ENCODE results near the gene ZNF333. TPM values are rescaled to one million over a fixed set of nuclear protein-coding genes. Genes with fewer than 3 reads are reported as not detected.
A peak's percentile ranks its signal among the peaks of the same experiment; 100 is the strongest.

Gene ZNF333
- total RNA-seq: 10 to 100 TPM; 15.5 to 17.6 TPM
- polyA plus RNA-seq (2013, experiment 1 of 2): 15.8 TPM
- polyA plus RNA-seq (2013, experiment 2 of 2): 19.1 TPM
- total RNA-seq: 9.8 to 73.9 (median 35.4) reads per million in 172 experiments

DNA sequence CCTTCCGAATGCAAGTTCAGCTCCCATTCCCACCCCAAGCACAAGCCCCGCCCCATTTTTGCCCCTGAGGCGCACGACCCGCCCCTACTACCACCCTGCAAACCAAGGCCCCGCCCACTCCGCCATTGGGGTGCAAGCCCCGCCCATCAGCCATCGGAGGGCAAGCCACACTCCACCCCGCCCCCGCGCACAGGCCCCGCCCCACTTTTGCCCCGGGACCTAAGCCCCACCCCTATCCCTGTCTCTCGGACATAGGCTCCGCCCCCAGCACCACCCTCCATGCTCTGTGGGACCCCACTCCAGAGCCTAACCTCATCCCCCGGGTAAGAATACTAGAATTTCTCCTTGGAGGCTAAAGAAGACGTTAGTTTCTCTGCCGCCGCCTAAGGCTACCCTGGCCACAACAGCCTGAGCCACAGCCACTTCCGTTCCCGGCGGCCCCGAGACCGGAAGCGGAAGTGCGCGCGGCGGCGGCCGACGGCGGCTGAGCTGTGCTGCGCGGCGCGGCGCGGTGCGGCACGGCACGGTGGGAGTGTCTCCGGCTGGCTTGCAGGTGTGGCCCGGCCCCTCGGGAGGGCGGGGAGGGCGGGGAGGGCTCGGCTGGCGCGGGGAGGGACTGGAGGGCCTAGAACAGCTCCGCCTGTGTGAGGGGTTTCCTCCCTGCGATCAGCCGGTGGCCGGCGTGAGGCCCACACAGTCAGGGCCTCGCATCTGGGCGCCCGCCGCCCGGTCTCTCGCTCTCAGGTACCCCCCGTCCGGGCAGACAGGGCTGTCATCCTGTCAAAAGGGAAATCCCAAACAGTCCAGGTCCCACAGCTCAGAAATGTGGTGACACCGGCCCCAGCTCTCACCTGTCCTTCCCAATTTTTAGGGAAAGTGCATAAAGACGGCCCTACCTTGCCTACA lies at the start of gene ZNF333:
ZNF333 (plus strand) TSS at position 451 of the 906 bp plus-strand sequence. CDS start 3,444 bp downstream, outside the sequence.
- H3K4me3 Mint-ChIP-seq: peak within 1 kb of the TSS; percentile 96
- intact Hi-C loops (cut with DNase I, micrococcal nuclease): loop anchor here (1.0 to 10.0 kb wide), 4 partner anchors 118 to 783 kb away; partner anchors contain the start of genes BRME1 (in 1 of the 2), C19orf67 (in 1 of the 2), CC2D1A (in 1 of the 2) and GIPC1 (in 1 of the 2)
- ATAC-seq (ENCODE audit: poor library complexity): peak; percentile 88
- H3K27ac Mint-ChIP-seq: peak within 1 kb of the TSS; percentile 99
- POLR2A ChIA-PET: interaction anchor here (0.6 to 1.5 kb wide), 6 partner anchors 71 to 1147 kb away, joined by 3 to 7 read pairs (median 4); partner anchors contain the start of genes AKAP8L, DNAJB1 and NDUFB7
- H3K9me3 ChIP-seq (ENCODE audit: control insufficient read depth in 1 of 2, insufficient read depth in 1 of 2, low read length in 2 of 2): no peaks in the 10 kb centered on the region
- peaks cover 12% of the 10 kb centered on the region for H3K36me3 ChIP-seq (ENCODE audit: insufficient read depth, low read length)
- H3K4me1 ChIP-seq (ENCODE audit: insufficient read depth, low read length): peaks cover 19% of the 10 kb centered on the region
- H3K27me3 Mint-ChIP-seq: no peaks in the 10 kb centered on the region
- CTCF ChIA-PET: interaction anchor here (1.3 to 6.8 kb wide), 4 partner anchors 116 to 133 kb away, joined by 3 to 74 read pairs (median 6); partner anchors contain the start of gene NDUFB7
- TF ChIP-seq, protein P1, sequence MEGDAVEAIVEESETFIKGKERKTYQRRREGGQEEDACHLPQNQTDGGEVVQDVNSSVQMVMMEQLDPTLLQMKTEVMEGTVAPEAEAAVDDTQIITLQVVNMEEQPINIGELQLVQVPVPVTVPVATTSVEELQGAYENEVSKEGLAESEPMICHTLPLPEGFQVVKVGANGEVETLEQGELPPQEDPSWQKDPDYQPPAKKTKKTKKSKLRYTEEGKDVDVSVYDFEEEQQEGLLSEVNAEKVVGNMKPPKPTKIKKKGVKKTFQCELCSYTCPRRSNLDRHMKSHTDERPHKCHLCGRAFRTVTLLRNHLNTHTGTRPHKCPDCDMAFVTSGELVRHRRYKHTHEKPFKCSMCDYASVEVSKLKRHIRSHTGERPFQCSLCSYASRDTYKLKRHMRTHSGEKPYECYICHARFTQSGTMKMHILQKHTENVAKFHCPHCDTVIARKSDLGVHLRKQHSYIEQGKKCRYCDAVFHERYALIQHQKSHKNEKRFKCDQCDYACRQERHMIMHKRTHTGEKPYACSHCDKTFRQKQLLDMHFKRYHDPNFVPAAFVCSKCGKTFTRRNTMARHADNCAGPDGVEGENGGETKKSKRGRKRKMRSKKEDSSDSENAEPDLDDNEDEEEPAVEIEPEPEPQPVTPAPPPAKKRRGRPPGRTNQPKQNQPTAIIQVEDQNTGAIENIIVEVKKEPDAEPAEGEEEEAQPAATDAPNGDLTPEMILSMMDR (IDR thresholded peaks at IDR 0.05): no peak
- peak within 1 kb of the TSS; percentile 81 for H3K4me3 ChIP-seq (ENCODE audit: low read length)
- DNase-seq: peak; percentile 94 to 99 (median 98)
- peak within 1 kb of the TSS; percentile 87 to 98 for H3K27ac ChIP-seq (ENCODE audit: low read depth in 1 of 2, low read length in 2 of 2)
- peaks cover 26% of the 10 kb centered on the region for H3K36me3 Mint-ChIP-seq (ENCODE audit: low read depth)
- peaks cover 31% of the 10 kb centered on the region for H3K4me1 Mint-ChIP-seq (ENCODE audit: low read depth)
- no peaks in the 10 kb centered on the region for H3K9me3 Mint-ChIP-seq
- no peaks in the 10 kb centered on the region for H3K27me3 ChIP-seq (ENCODE audit: control insufficient read depth in 1 of 2, insufficient read depth in 2 of 2, low read length in 2 of 2)

DNA sequence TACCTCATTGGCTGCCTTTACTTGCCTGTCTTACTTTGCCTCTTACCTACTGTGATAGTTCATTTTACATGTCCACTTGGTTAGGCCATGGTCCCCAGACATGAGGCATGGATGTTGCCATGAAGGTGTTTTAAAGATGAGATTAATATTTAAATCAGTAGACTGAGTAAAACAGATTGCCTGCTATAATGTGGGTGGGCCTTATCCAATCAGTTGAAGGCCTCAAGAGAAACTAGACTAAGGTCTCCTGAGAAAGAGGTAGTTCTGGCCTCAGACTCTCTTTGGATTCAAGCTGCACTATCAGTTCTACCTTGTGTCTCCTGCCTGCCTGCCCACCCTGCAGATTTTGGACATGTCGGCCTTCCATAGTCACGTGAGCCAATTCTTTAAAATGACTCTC lies 41.3 kb upstream of the ZNF333 start:
- Histone ChIP-seq H3K4me3 (ENCODE audit: low read length) (no peak overlapping the region), H3K4me1 (ENCODE audit: insufficient read depth, low read length) (no peaks in the 10 kb centered on the region), H3K36me3 (ENCODE audit: insufficient read depth, low read length) (no peaks in the 10 kb centered on the region), H3K27ac (ENCODE audit: low read depth in 1 of 2, low read length in 2 of 2) (no peak overlapping the region), H3K27me3 (ENCODE audit: control insufficient read depth in 1 of 2, insufficient read depth in 2 of 2, low read length in 2 of 2) (peaks cover 0 to 2% of the 10 kb centered on the region in 2 experiments), H3K9me3 (ENCODE audit: control insufficient read depth in 1 of 2, insufficient read depth in 1 of 2, low read length in 2 of 2) (peaks cover 0 to 7% of the 10 kb centered on the region in 2 experiments)
- Mint-ChIP-seq H3K4me3 (no peak overlapping the region), H3K36me3 (ENCODE audit: low read depth) (no peaks in the 10 kb centered on the region), H3K27ac (no peak overlapping the region), H3K4me1 (ENCODE audit: low read depth) (no peaks in the 10 kb centered on the region), H3K9me3 (no peaks in the 10 kb centered on the region), H3K27me3 (peaks cover 49% of the 10 kb centered on the region)
- TF ChIP-seq, protein P1 (IDR thresholded peaks at IDR 0.05): no peak
- DNase-seq: no peak
- no peak for ATAC-seq (ENCODE audit: poor library complexity)
- POLR2A ChIA-PET: no interaction called here
- intact Hi-C loops (cut with DNase I, micrococcal nuclease): no loop called here
- CTCF ChIA-PET: no interaction called here

DNA sequence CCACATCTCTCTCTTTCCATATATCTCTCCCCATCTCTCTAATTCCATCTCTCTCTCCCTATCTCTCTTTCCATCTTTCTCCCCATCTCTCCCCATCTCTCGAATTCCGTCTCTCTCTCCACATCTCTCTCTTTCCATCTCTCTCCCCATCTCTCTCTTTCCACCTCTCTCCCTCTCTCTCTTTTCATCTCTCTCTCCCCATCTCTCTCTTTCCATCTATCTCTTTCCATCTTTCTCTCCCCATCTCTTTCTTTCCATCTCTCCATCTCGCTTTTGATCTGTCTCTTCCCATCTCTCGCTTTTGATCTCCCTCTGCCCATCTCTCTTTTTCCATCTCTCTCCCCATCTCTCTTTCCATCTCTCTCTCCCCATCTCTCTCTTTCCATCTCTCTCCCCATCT lies 40.8 kb upstream of the ZNF333 start:
- POLR2A ChIA-PET: no interaction called here
- Mint-ChIP-seq H3K4me3 (no peak overlapping the region), H3K27me3 (peaks cover 51% of the 10 kb centered on the region), H3K36me3 (ENCODE audit: low read depth) (no peaks in the 10 kb centered on the region), H3K4me1 (ENCODE audit: low read depth) (no peaks in the 10 kb centered on the region), H3K9me3 (no peaks in the 10 kb centered on the region), H3K27ac (no peak overlapping the region)
- Histone ChIP-seq H3K4me1 (ENCODE audit: insufficient read depth, low read length) (no peaks in the 10 kb centered on the region), H3K9me3 (ENCODE audit: control insufficient read depth in 1 of 2, insufficient read depth in 1 of 2, low read length in 2 of 2) (peaks cover 0 to 4% of the 10 kb centered on the region in 2 experiments), H3K4me3 (ENCODE audit: low read length) (no peak overlapping the region), H3K36me3 (ENCODE audit: insufficient read depth, low read length) (no peaks in the 10 kb centered on the region), H3K27ac (ENCODE audit: low read depth in 1 of 2, low read length in 2 of 2) (no peak overlapping the region), H3K27me3 (ENCODE audit: control insufficient read depth in 1 of 2, insufficient read depth in 2 of 2, low read length in 2 of 2) (peaks cover 0 to 2% of the 10 kb centered on the region in 2 experiments)
- CTCF ChIA-PET: no interaction called here
- intact Hi-C loops (cut with DNase I, micrococcal nuclease): no loop called here
- no peak for ATAC-seq (ENCODE audit: poor library complexity)
- TF ChIP-seq, protein P1 (IDR thresholded peaks at IDR 0.05): no peak
- DNase-seq: no peak

Data from CD4-positive, alpha-beta T cell (primary cell).